Keratinocyte (primary cell): ENCODE measurements around the gene CALHM6.

Experiments
- EZH2 ChIP-seq: IDR thresholded peaks from one replicate; pipeline ENCODE4 v1.6.1; 2012; ENCODE audit warnings: inconsistent platforms, mild to moderate bottlenecking, low read length, moderate library complexity
- TF ChIP-seq, protein P1 (sequence below), 3 experiments: IDR thresholded peaks in 1 of 3; conservative IDR thresholded peaks in 1 of 3; optimal IDR thresholded peaks in 1 of 3; 2 replicates in 2 of 3; 3 replicates in 1 of 3; pipeline versions ENCODE3 to v1.5.1; 2011; ENCODE audit warnings: low read length in 3 of 3, mild to moderate bottlenecking in 3 of 3, moderate library complexity in 2 of 3, control low read depth in 1 of 3, inconsistent platforms in 1 of 3; ENCODE audit not compliant: insufficient read depth in 2 of 3; ENCODE audit errors: extremely low read depth in 1 of 3

DNA sequence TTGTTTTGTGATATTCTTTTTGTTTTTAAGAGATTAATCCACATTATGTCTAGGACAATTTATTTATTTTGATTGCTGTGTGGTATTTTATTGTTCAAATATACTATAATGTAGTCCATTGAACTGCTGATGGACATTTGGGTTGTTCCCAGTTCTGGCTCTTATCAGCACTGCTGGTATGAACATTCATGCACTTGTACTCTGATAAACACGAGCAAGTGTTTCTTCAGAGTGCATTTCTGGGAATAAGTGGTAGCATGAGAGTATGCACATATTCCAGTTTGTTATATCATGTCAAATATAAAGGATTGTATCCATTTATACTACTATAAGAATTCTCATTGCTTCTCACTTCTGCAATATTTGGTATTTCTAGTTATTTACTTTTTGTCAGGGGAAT lies 7.1 kb downstream of the CALHM6 start:
- TF ChIP-seq, protein P1, sequence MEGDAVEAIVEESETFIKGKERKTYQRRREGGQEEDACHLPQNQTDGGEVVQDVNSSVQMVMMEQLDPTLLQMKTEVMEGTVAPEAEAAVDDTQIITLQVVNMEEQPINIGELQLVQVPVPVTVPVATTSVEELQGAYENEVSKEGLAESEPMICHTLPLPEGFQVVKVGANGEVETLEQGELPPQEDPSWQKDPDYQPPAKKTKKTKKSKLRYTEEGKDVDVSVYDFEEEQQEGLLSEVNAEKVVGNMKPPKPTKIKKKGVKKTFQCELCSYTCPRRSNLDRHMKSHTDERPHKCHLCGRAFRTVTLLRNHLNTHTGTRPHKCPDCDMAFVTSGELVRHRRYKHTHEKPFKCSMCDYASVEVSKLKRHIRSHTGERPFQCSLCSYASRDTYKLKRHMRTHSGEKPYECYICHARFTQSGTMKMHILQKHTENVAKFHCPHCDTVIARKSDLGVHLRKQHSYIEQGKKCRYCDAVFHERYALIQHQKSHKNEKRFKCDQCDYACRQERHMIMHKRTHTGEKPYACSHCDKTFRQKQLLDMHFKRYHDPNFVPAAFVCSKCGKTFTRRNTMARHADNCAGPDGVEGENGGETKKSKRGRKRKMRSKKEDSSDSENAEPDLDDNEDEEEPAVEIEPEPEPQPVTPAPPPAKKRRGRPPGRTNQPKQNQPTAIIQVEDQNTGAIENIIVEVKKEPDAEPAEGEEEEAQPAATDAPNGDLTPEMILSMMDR (optimal IDR thresholded peaks at IDR 0.05 in 1 of 3, IDR thresholded peaks at IDR 0.05 in 1 of 3, conservative IDR thresholded peaks at IDR 0.05 in 1 of 3; ENCODE audit: extremely low read depth in 1 of 3, insufficient read depth in 2 of 3, low read length in 3 of 3): no peak
- TF ChIP-seq EZH2: no peak
